Upper lobe of left lung (tissue), 4 donors: ENCODE results near the gene NEK10.

Experiments used
- CTCF ChIP-seq, 6 experiments: fragments of 450-650 bp in 4 of 6; fragments of 200-600 bp in 2 of 6; sonication (generic) in 2 of 6; IDR thresholded peaks; one replicate each; pipeline ENCODE4 v1.5.1; 2016 to 2019; ENCODE audit warnings: antibody characterized with exemption in 6 of 6
- EP300 ChIP-seq, 4 donors: sonication (generic); formaldehyde crosslinking; IDR thresholded peaks; one replicate each; pipeline ENCODE4 v1.5.1; 2017; ENCODE audit warnings: antibody characterized with exemption in 4 of 4, control low read depth in 2 of 4
- POLR2A ChIP-seq, 4 donors: fragments of 450-650 bp; IDR thresholded peaks; one replicate each; pipeline ENCODE4 v1.5.1; 2016 to 2017; ENCODE audit warnings: antibody characterized with exemption in 4 of 4, mild to moderate bottlenecking in 2 of 4
- POLR2AphosphoS5 ChIP-seq, 2 donors: sonication (generic); formaldehyde crosslinking; IDR thresholded peaks; one replicate each; pipeline ENCODE4 v1.5.1; 2017; ENCODE audit warnings: antibody characterized with exemption in 2 of 2

- TF ChIP-seq POLR2A (IDR thresholded peaks at IDR 0.05) = no peak
- TF ChIP-seq CTCF (IDR thresholded peaks at IDR 0.05) = no peak
- TF ChIP-seq EP300 (IDR thresholded peaks at IDR 0.05) = no peak
- no peak for TF ChIP-seq POLR2AphosphoS5 (IDR thresholded peaks at IDR 0.05)
These were observed 42.3 kb downstream of the NEK10 start for GRCh38 chr3:27326629-27327545.
